K562 (cell line): ENCODE data around the gene CDH16. TPM values are rescaled to one million over a fixed set of nuclear protein-coding genes. Genes with fewer than 3 reads are reported as not detected.

Experiments
- BHLHE40 ChIP-seq: IDR thresholded peaks from 2 replicates; pipeline ENCODE4 v1.6.1; 2011; ENCODE audit warnings: low read length, improper control_type of control experiment
- DACH1 ChIP-seq: fragments of 450-650 bp; IDR thresholded peaks from 2 replicates; pipeline ENCODE4 v1.6.1; 2018; ENCODE audit not compliant: partially characterized antibody
- NCOA2 ChIP-seq, 2 experiments: fragments of 450-650 bp; IDR thresholded peaks; 2 replicates each; pipeline ENCODE4 v1.6.1; 2018; ENCODE audit warnings: mild to moderate bottlenecking in 2 of 2, moderate library complexity in 1 of 2; ENCODE audit not compliant: partially characterized antibody in 2 of 2
- PBX2 ChIP-seq, 2 experiments: IDR thresholded peaks in 1 of 2; conservative IDR thresholded peaks in 1 of 2; 2 replicates each; pipeline ENCODE4 v1.6.1; 2016; ENCODE audit warnings: low read depth in 2 of 2, mild to moderate bottlenecking in 1 of 2, missing compliant biosample characterization in 1 of 2, missing genetic modification characterization in 1 of 2, moderate library complexity in 1 of 2
- PCBP1 ChIP-seq: fragments of 200-400 bp; formaldehyde crosslinking; IDR thresholded peaks from 2 replicates; pipeline ENCODE4 v1.6.1; 2018; ENCODE audit warnings: mild to moderate bottlenecking, low read depth, low read length; ENCODE audit not compliant: poor library complexity, severe bottlenecking
- POLR2AphosphoS2 ChIP-seq: IDR thresholded peaks from 2 replicates; pipeline ENCODE4 v1.6.1; 2012; ENCODE audit warnings: low read length, improper control_type of control experiment
- PPARD ChIP-seq: fragments of 250-450 bp; sonication (Bioruptor Pico); IDR thresholded peaks from 2 replicates; pipeline ENCODE4 v1.8.0; 2022; ENCODE audit warnings: inconsistent platforms, mild to moderate bottlenecking, moderate library complexity
- SFPQ ChIP-seq: fragments of 200-400 bp; formaldehyde crosslinking; IDR thresholded peaks from 2 replicates; pipeline ENCODE4 v1.6.1; 2017; ENCODE audit warnings: mild to moderate bottlenecking, low read depth, low read length, moderate library complexity
- SUPT5H ChIP-seq: fragments of 450-650 bp; IDR thresholded peaks from 2 replicates; pipeline ENCODE4 v1.6.1; 2016
- TBL1XR1 ChIP-seq, 2 experiments: IDR thresholded peaks; 2 replicates each; pipeline ENCODE4 v1.6.1; 2012; ENCODE audit warnings: improper control_type of control experiment in 2 of 2, low read length in 2 of 2, mild to moderate bottlenecking in 1 of 2
- TCF15 ChIP-seq: fragments of 250-450 bp; sonication (Bioruptor Pico); IDR thresholded peaks from 2 replicates; pipeline ENCODE4 v1.8.0; 2022; ENCODE audit warnings: moderate library complexity, mild to moderate bottlenecking, inconsistent platforms
- XRCC3 ChIP-seq: fragments of 450-650 bp; IDR thresholded peaks from 2 replicates; pipeline ENCODE4 v1.6.1; 2017; ENCODE audit warnings: mild to moderate bottlenecking, moderate library complexity
- ZC3H11A ChIP-seq: IDR thresholded peaks from 2 replicates; pipeline ENCODE4 v1.6.1; 2012; ENCODE audit warnings: low read depth, low read length, improper control_type of control experiment
- ZEB2 ChIP-seq: fragments of 450-650 bp; IDR thresholded peaks from 2 replicates; pipeline ENCODE4 v1.6.1; 2016
- ZNF445 ChIP-seq: fragments of 250-450 bp; sonication (Bioruptor Pico); IDR thresholded peaks from 2 replicates; pipeline ENCODE4 v1.4.0; 2020; ENCODE audit warnings: low read depth, mild to moderate bottlenecking, moderate library complexity
- ZNF644 ChIP-seq: fragments of 200-800 bp; sonication (Bioruptor generic); IDR thresholded peaks from 2 replicates; pipeline ENCODE4 v1.6.1; 2016; ENCODE audit warnings: low read depth, missing genetic modification characterization, missing compliant biosample characterization
- polyA plus RNA-seq, 8 experiments: library from polyadenylated mRNA; depleted of rRNA in 4 of 8; stranded (reverse) in 5 of 8; unstranded in 3 of 8; fragments of >200 nt; fragmentation: Nextera tagmentation in 2 of 8; fragmentation: Illumina TruSeq in 1 of 8; extraction: Ambion mirVana in 2 of 8; extraction: Trizol in 1 of 8; gene quantifications; 2 replicates each; pipeline versions ENCODE4 v1.2.1 to v1.2.3, GENCODE V29; 2011 to 2014; ENCODE audit warnings: inconsistent platforms in 1 of 8, missing spikeins in 1 of 8
- total RNA-seq, 7 experiments: library from RNA; depleted of rRNA in 6 of 7; stranded (reverse); fragments of >200 nt in 6 of 7; fragmentation: Illumina TruSeq in 2 of 7; extraction: Trizol in 2 of 7; gene quantifications; 2 replicates each; pipeline versions ENCODE4 v1.2.1 to v1.2.3, GENCODE V29; 2011 to 2021; ENCODE audit warnings: low replicate concordance in 1 of 7
- TF ChIP-seq, protein P1 (sequence below): fragments of 250-450 bp; sonication (Bioruptor Pico); IDR thresholded peaks from 2 replicates; pipeline ENCODE4 v1.5.0; 2021; ENCODE audit warnings: mild to moderate bottlenecking, moderate library complexity
- TF ChIP-seq, protein P2 (sequence below): sonication (generic); formaldehyde crosslinking; IDR thresholded peaks from 2 replicates; pipeline ENCODE4 v1.8.0; 2022; ENCODE audit warnings: mild to moderate bottlenecking, missing genetic modification reagents

CDH16 gene
- total and polyA plus RNA-seq, 9 of the 15 experiments (the other 6 are each of a cell fraction or from before 2014, with no cell fraction given): not detected

DNA sequence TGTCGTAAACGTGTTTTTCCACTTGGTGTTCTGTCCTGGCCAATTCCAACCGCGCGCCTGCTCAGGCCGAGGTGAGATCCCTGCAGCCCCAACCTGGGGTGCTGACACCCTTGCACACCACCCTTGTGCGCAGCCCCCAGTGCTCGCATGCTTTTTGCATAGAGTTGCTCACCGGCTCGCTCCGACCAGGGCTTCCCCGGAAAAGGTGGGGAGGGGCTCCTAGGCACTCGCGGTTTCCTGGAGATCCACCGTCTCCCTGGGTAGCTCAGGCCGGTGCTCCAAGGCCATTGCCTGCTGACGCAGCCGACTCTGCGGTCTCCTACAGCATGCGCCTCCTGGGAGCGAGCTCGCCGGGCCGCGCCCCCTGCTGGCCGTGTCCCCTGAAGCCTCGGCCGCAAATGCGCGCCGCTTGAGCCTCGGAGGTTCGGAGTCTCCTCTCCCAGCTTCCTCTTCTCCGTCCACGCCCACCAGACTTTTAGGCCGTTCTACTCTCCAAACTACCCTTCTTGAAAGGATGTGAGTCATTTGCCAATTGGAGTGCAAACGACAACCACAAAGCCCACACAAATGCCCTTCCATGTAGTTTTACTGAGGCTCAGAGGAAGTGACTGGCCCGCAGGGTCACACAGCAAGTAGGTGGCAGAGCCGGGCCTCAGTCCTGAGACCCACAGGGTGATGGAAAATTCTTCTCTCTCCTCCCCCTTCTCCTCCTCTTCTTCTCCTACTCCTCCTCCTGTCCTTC is 45.6 kb downstream of the CDH16 start (continued):
- no peak for TF ChIP-seq PBX2 (CRISPR knock-in tag; IDR thresholded peaks at IDR 0.05; ENCODE audit: low read depth)
- no peak for TF ChIP-seq PBX2 (tag; conservative IDR thresholded peaks at IDR 0.05; ENCODE audit: low read depth)
- TF ChIP-seq TCF15 (CRISPR knock-in tag): no peak
- no peak for TF ChIP-seq PPARD (CRISPR knock-in tag)
- no peak for TF ChIP-seq NCOA2 (IDR thresholded peaks at IDR 0.05; ENCODE audit: partially characterized antibody in 2 of 2)
- TF ChIP-seq POLR2AphosphoS2: no peak
- peak; percentile 78 for TF ChIP-seq BHLHE40
- TF ChIP-seq ZEB2: peak; percentile 20; the same call in 1 of the 2 replicates
- TF ChIP-seq SFPQ: no peak
- TF ChIP-seq TBL1XR1 (IDR thresholded peaks at IDR 0.05; ENCODE audit: low read length in 2 of 2): 0 out of 4 replicates have a peak, but pooled peaks have one; percentile 36 to 46
- TF ChIP-seq PCBP1: peak; percentile 52
- peak; percentile 40; the same call in 1 of the 2 replicates for TF ChIP-seq SUPT5H
- TF ChIP-seq, protein P1, sequence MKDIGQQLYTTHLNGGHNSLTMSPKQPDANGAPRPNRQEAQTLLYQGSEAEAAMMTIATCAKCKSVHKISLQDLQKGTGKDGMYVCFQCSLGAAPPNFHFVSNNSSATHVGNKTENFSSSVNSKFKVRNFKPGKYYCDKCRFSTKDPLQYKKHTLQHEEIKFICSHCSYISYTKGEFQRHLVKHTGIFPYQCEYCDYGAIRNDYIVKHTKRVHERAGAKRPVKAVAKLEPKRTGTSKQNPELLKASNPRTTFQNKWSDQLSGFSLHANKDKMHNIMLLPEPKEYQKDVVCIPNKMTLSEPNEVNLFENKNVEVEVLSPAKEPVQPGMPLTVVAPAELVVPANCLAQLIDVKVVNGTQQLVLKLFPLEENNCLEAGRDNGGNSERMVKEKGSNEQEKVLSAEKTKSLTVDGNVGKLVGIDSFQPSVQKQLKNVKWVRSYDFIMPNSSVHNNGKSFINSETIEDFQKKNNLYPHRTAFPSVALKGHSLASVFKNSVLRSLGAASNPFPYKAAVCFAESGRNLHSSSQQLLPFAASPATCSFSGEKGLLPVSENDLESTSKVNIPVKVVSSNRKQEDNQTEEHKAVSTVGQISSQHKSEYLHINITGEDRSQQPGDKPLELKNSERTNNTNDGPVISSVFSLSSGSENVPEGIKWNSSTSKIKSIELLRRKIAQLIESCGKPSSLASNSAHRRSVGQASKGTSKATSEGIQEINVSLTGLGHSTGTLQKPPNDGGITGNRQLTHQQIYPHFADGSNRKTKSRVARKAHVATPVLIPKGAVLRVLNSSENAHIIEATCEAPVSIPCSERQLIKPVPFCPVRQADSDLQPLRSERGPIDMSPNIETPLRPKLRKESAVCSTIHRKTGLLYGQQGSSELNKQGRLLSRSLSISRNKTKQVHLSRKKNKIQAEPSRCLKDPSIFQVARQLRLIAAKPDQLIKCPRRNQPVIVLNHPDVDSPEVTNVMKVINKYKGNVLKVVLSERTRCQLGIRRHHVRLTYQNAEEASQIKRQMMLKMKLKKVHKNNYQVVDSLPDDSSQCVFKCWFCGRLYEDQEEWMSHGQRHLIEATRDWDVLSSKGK (CRISPR knock-in tag): no peak
- no peak for TF ChIP-seq ZNF445 (CRISPR knock-in tag)
- no peak for TF ChIP-seq XRCC3
- TF ChIP-seq, protein P2, sequence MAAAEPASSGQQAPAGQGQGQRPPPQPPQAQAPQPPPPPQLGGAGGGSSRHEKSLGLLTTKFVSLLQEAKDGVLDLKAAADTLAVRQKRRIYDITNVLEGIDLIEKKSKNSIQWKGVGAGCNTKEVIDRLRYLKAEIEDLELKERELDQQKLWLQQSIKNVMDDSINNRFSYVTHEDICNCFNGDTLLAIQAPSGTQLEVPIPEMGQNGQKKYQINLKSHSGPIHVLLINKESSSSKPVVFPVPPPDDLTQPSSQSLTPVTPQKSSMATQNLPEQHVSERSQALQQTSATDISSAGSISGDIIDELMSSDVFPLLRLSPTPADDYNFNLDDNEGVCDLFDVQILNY (CRISPR knock-in tag): peak; percentile 67; the same call in 1 of the 2 replicates
- no peak for TF ChIP-seq DACH1
- no peak for TF ChIP-seq ZNF644 (tag)
- no peak for TF ChIP-seq ZC3H11A
